ENCODE data around the gene OSBP2.

DNA sequence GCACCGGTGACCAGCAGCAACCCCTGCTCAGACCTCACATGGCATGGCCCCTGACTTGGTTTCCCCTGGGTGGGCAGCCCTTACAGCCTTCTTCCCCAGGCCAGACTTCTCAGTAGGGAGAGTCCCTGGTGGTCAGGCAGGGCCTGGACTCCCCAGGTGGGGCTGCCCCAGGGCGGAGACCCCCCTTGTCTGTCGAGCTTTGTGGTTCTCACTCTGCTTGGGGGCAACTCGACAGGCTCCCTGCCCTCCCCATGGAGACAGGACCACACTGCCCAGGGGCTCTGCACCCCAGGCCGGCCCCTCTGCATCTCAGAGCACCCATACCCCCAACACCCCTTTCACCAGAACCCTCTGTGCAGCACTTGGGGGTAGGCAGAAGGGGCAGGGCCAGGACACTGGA, 186.2 kb downstream of the OSBP2 start:
- TF ChIP-seq SUZ12 (IDR thresholded peaks at IDR 0.05) (no peak), HDGF (IDR thresholded peaks at IDR 0.05; ENCODE audit: borderline replicate concordance) (no peak), SP1 (IDR thresholded peaks at IDR 0.05) (no peak)
